GDM1 (cell line): ENCODE results near the gene NR2E3.
A peak's percentile ranks its signal among the peaks of the same experiment; 100 is the strongest.

Experiments
- DNase-seq: peaks from one replicate; lab custom pipeline; 2025; lab: John Stamatoyannopoulos, UW

Gene NR2E3

GRCh38 chr15:71810256-71811035 is at the start of gene NR2E3:
NR2E3 (plus strand) TSS chr15:71810554; CDS start chr15:71810744, 190 bp downstream.
- no peak for DNase-seq

GRCh38 chr15:71760852-71761251 is 49.5 kb upstream of the NR2E3 start:
- no peak for DNase-seq

GRCh38 chr15:71761649-71762048 is 48.7 kb upstream of the NR2E3 start:
- DNase-seq, result no peak

GRCh38 chr15:71768184-71768583 is 42.2 kb upstream of the NR2E3 start:
- no peak for DNase-seq

- no peak for DNase-seq
These were observed 37.0 kb upstream of the NR2E3 start for GRCh38 chr15:71773206-71773859.

- DNase-seq, result no peak
These were observed 34.5 kb upstream of the NR2E3 start for GRCh38 chr15:71775856-71776255.

- DNase-seq, result no peak
These were observed 34.0 kb upstream of the NR2E3 start for GRCh38 chr15:71776304-71776703.

GRCh38 chr15:71777216-71777943 is 33.0 kb upstream of the NR2E3 start:
- DNase-seq, result no peak

GRCh38 chr15:71779073-71779797 is 31.1 kb upstream of the NR2E3 start:
- DNase-seq, result no peak

GRCh38 chr15:71780115-71780976 is 30.0 kb upstream of the NR2E3 start:
- DNase-seq, result peak; percentile 16

- no peak for DNase-seq
These were observed 29.0 kb upstream of the NR2E3 start for GRCh38 chr15:71781179-71781964.

- no peak for DNase-seq
These were observed 28.4 kb upstream of the NR2E3 start for GRCh38 chr15:71781965-71782265.

- DNase-seq, result no peak
These were observed 27.8 kb upstream of the NR2E3 start for GRCh38 chr15:71782422-71783165.

GRCh38 chr15:71784719-71785118 is 25.6 kb upstream of the NR2E3 start:
- DNase-seq, result no peak

- no peak for DNase-seq
These were observed 24.4 kb upstream of the NR2E3 start for GRCh38 chr15:71785996-71786395.

GRCh38 chr15:71786673-71787072 is 23.7 kb upstream of the NR2E3 start:
- DNase-seq, result no peak

GRCh38 chr15:71788646-71789579 is 21.4 kb upstream of the NR2E3 start:
- no peak for DNase-seq

GRCh38 chr15:71789616-71790015 is 20.7 kb upstream of the NR2E3 start:
- no peak for DNase-seq

- DNase-seq, result no peak
These were observed 20.3 kb upstream of the NR2E3 start for GRCh38 chr15:71790081-71790480.
